ENCODE measurements around the gene GPHA2. TPM values are rescaled to one million over a fixed set of nuclear protein-coding genes. Genes with fewer than 3 reads are reported as not detected.

GPHA2 gene
- total and polyA plus RNA-seq, 10 of the 15 experiments (the other 5 are each of a cell fraction or from before 2014, with no cell fraction given), result not detected

DNA sequence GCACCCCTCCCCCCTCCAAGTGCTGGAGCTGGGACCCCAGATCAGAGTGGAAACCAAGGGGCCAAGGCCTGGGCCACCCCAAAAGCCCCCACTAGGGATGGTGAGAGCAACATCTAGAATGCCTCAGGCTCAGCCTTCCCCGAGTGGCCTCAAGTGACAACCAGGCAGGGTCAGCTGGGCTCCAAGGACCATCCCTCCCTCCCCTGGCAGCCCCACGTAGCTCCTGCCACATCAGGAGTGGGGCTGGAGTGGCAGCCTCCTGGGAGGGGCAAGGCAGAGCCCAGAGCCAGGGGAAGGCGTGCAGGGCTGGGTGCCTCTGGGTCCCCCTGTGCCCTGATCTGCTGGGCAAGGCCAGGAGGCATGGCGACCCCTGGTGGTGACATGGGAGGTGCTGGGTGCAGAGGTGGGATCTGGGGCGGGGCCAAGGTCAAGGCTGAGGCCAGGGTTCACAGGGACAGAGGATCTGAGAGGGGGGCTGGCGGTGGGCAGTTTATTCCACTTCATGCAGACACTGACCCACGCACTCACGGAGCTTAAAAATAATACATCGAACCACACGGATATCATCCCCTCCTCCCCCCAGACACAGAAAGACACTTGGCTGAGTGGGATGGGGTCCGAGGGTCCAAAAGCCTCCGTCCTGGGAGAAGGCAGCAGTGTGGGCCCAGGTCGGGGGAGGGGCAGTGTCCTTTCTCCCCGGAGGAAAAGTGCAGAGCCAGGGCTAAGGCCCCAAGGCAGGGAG is 41.5 kb downstream of the GPHA2 start (continued):
- TF ChIP-seq BHLHE40 (IDR thresholded peaks at IDR 0.05; ENCODE audit: borderline replicate concordance in 1 of 2, low read depth in 2 of 2, low read length in 1 of 2), result peak in 1 of 2 experiments; percentile 61; a peak in 1 of 4 replicates
- TF ChIP-seq GATAD2B (conservative IDR thresholded peaks at IDR 0.05; ENCODE audit: low read depth), result 0 out of 2 replicates have a peak, but pooled peaks have one; percentile 35
- TF ChIP-seq, protein P1, sequence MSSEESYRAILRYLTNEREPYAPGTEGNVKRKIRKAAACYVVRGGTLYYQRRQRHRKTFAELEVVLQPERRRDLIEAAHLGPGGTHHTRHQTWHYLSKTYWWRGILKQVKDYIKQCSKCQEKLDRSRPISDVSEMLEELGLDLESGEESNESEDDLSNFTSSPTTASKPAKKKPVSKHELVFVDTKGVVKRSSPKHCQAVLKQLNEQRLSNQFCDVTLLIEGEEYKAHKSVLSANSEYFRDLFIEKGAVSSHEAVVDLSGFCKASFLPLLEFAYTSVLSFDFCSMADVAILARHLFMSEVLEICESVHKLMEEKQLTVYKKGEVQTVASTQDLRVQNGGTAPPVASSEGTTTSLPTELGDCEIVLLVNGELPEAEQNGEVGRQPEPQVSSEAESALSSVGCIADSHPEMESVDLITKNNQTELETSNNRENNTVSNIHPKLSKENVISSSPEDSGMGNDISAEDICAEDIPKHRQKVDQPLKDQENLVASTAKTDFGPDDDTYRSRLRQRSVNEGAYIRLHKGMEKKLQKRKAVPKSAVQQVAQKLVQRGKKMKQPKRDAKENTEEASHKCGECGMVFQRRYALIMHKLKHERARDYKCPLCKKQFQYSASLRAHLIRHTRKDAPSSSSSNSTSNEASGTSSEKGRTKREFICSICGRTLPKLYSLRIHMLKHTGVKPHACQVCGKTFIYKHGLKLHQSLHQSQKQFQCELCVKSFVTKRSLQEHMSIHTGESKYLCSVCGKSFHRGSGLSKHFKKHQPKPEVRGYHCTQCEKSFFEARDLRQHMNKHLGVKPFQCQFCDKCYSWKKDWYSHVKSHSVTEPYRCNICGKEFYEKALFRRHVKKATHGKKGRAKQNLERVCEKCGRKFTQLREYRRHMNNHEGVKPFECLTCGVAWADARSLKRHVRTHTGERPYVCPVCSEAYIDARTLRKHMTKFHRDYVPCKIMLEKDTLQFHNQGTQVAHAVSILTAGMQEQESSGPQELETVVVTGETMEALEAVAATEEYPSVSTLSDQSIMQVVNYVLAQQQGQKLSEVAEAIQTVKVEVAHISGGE (CRISPR knock-in tag; IDR thresholded peaks at IDR 0.05), result no peak

DNA sequence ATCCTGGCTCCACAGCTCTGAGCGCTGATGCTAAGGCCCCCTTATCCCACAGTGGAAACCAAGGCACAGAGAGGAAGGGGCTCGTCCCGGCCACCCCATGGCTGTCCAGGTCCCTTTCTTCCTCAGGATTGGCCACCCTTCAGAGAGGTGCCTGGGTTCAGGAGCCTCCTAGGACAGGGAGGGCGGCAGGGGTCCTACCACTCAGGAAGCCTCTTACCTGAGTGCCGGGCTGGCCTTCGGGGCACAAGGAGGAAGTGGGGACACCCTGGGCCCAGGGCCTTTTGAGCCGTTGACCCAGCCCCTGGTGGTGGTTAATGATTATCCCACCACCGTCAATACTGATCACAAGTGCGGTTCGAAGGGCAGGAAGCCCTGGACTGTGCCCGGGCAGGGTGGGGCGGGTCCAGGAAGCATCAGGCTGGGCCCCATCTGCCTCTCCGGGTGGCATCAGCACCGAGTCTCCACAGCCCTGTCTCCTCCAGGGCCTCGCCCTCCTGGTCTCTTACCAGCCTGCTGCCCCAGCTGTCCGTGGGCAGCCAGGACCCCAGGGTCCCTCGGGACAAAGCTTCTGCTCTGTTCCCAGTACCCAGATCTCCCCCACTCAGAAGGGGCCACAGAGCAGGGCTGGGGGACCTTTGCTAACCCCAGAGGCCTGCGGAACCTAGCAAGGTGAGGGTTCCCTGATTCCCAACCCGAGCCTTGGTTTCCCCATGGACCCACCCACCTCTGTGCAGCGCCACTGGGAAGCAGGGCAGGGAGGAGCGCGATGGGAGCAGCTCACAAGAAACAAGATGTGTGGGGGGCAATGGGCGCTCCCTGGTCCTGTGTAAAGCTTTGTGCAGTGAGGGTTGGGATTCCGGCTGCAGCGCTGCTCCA is 42.3 kb downstream of the GPHA2 start:
- WGBS (ENCODE audit: insufficient coverage, insufficient replicate concordance, low lambda C conversion rate, missing lambda C conversion rate), result 67% methylated on average over 23 of the region's 25 CpGs
- ChIA-PET SMC1A (ENCODE audit: uncharacterized antibody, unreplicated experiment) (interaction anchor here (0.6 to 7.2 kb wide), 11 partner anchors 13 to 617 kb away, joined by 3 to 138 read pairs (median 4); no protein-coding TSS in a partner anchor), RAD21 (ENCODE audit: unreplicated experiment) (interaction anchor here (0.8 to 5.7 kb wide), 11 partner anchors 12 to 104 kb away, joined by 3 to 101 read pairs (median 4); partner anchors contain the start of gene BATF2), POLR2A (interaction anchor here (0.8 to 1.7 kb wide), 4 partner anchors 14 to 44 kb away, joined by 3 to 5 read pairs (median 4); no protein-coding TSS in a partner anchor), CTCF (interaction anchor here (0.8 to 30.0 kb wide), 11 partner anchors 9 to 222 kb away, joined by 3 to 1208 read pairs (median 4); partner anchors contain the start of genes CDC42BPG and EHD1)
- ATAC-seq (peak; percentile 73), FAIRE-seq (no peak), DNase-seq (ENCODE audit: low read depth, low spot score) (no peak)
- BruUV-seq (replicated peaks), result no TSS peak
- intact Hi-C loops (cut with micrococcal nuclease; ENCODE audit: unreplicated experiment) (loop anchor here (1.0 kb wide), 1 partner anchor 46 kb away; no protein-coding TSS in a partner anchor), in situ Hi-C loops (cut with MboI) (loop anchor here (5.0 kb wide), 1 partner anchor 46 kb away; no protein-coding TSS in a partner anchor)
- Histone ChIP-seq H4K20me1 (ENCODE audit: control insufficient read depth, insufficient read depth) (no peaks in the 10 kb centered on the region), H3K79me2 (ENCODE audit: control insufficient read depth, insufficient read depth, low read length) (no peaks in the 10 kb centered on the region), H3K4me2 (ENCODE audit: control insufficient read depth, insufficient read depth) (no peak overlapping the region), H2AFZ (ENCODE audit: control insufficient read depth, low read depth, low read length) (no peak overlapping the region), H3K9me3 (replicated peaks; ENCODE audit: control insufficient read depth, insufficient read depth, low read length) (no peaks in the 10 kb centered on the region), H3K36me3 (ENCODE audit: control insufficient read depth in 2 of 2, insufficient read depth in 2 of 2, low read length in 1 of 2) (peaks cover 0 to 3% of the 10 kb centered on the region in 2 experiments; a peak in 1 of 4 replicates), H3K4me3 (no peak overlapping the region), H3K27ac (ENCODE audit: control insufficient read depth, insufficient read depth) (no peak overlapping the region), H3K4me1 (ENCODE audit: control insufficient read depth, insufficient read depth, low read length) (peaks cover 2% of the 10 kb centered on the region; the same call in 1 of the 2 replicates), H3K9ac (ENCODE audit: control insufficient read depth, insufficient read depth, low read length) (no peak overlapping the region), H3K27me3 (replicated peaks in 1 of 2; ENCODE audit: control insufficient read depth in 2 of 2, insufficient read depth in 2 of 2, low read length in 1 of 2) (no peaks in the 10 kb centered on the region)
- TF ChIP-seq MEF2A (IDR thresholded peaks at IDR 0.05; ENCODE audit: insufficient read depth, low read depth, low read length), result no peak
- TF ChIP-seq PML (IDR thresholded peaks at IDR 0.05; ENCODE audit: low read length), result no peak
- TF ChIP-seq RFX5 (IDR thresholded peaks at IDR 0.05; ENCODE audit: low read depth, low read length), result no peak
- no peak for TF ChIP-seq CHD1 (IDR thresholded peaks at IDR 0.05; ENCODE audit: low read depth, low read length)
- no peak for TF ChIP-seq ZNF274 (IDR thresholded peaks at IDR 0.05; ENCODE audit: insufficient read depth, insufficient read length)
- TF ChIP-seq ESRRA (IDR thresholded peaks at IDR 0.05; ENCODE audit: low read length), result no peak
- TF ChIP-seq RBBP5 (conservative IDR thresholded peaks at IDR 0.05), result no peak
- TF ChIP-seq SPI1 (IDR thresholded peaks at IDR 0.05; ENCODE audit: borderline replicate concordance, insufficient read depth, low read depth, low read length), result peak; percentile 27; the same call in 1 of the 2 replicates
- no peak for TF ChIP-seq SMC3 (IDR thresholded peaks at IDR 0.05; ENCODE audit: borderline replicate concordance, low read length)
- TF ChIP-seq KDM1A (IDR thresholded peaks at IDR 0.05; ENCODE audit: borderline replicate concordance), result no peak
- TF ChIP-seq, protein P2, sequence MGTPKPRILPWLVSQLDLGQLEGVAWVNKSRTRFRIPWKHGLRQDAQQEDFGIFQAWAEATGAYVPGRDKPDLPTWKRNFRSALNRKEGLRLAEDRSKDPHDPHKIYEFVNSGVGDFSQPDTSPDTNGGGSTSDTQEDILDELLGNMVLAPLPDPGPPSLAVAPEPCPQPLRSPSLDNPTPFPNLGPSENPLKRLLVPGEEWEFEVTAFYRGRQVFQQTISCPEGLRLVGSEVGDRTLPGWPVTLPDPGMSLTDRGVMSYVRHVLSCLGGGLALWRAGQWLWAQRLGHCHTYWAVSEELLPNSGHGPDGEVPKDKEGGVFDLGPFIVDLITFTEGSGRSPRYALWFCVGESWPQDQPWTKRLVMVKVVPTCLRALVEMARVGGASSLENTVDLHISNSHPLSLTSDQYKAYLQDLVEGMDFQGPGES (IDR thresholded peaks at IDR 0.05), result no peak

All from GM12878 (cell line).